Measurements from ENCODE around the gene AMIGO1. TPM values are rescaled to one million over a fixed set of nuclear protein-coding genes. Genes with fewer than 3 reads are reported as not detected.
A peak's percentile ranks its signal among the peaks of the same experiment; 100 is the strongest.

Gene AMIGO1
- total RNA-seq, 2 experiments from 2014 or later: 1.8 to 2.2 TPM

- DNase-seq: no peak
- ChIA-PET POLR2A (interaction anchor here (3.1 kb wide), 1 partner anchor 42 kb away, joined by 12 read pairs; no protein-coding TSS in a partner anchor), CTCF (interaction anchor here (0.8 to 31.5 kb wide), 17 partner anchors 0 to 380 kb away, joined by 3 to 1096 read pairs (median 5); partner anchors contain the start of genes AMIGO1, ATXN7L2, CYB561D1 and GNAI3)
- no peak overlapping the region for H3K27ac Mint-ChIP-seq
- intact Hi-C loops (cut with micrococcal nuclease): loop anchor here (5.0 kb wide), 2 partner anchors 126 to 389 kb away; partner anchors contain the start of genes AMPD2 and GNAT2
- no peaks in the 10 kb centered on the region for H3K27me3 Mint-ChIP-seq
- H3K4me3 Mint-ChIP-seq: no peak overlapping the region
- no peaks in the 10 kb centered on the region for H3K9me3 Mint-ChIP-seq
- peaks cover 20% of the 10 kb centered on the region for H3K4me1 Mint-ChIP-seq (ENCODE audit: low read depth)
- peaks cover 4% of the 10 kb centered on the region for H3K36me3 Mint-ChIP-seq
These were observed 18.6 kb downstream of the AMIGO1 start for GRCh38 chr1:109490934-109491302.

DNA sequence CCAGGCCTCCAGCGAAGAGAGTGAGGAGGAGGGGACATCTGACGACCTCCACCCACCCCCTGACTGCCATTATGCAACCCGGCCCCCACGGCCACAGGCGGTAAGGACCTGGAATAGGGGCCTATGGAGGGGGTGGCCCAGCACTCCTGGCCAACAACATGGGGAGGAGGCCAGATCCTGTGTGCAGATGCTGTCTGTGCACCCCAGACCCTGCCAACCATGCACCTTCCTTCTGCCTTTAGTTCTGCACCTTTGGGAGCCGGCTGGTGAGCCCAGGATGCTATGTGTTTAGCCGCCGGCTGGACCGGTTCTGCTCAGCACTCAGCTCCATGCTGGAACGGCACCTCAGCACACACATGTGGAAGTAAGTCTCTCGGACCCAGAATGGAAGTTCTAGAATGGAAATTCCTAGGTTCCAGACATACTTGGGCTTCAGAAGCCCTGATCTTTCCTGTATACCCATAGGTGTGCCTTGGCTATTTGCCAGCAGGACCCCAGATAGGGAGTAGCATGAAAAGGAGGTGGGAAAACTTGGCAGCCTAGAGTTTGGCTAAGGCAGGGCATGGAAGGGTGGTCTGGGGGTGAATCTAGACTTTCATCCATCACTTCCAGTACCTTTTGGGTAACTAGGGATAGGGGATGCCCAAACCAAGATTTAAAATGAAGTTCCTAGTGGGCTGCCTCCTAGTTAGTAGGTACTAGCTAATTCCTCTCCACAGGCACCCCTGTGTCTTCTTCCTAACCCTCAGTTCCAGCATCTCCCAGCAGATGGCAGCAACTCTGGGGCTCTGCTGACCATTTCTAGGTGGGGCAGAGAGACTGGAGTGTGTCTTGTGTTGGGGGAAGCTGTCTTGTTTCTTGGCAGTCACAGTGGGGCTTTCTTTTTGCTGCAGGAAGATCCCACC lies 19.2 kb downstream of the AMIGO1 start:
- H3K27me3 Mint-ChIP-seq: no peaks in the 10 kb centered on the region
- intact Hi-C loops (cut with micrococcal nuclease): loop anchor here (5.0 kb wide), 2 partner anchors 127 to 388 kb away; partner anchors contain the start of genes AMPD2 and GNAT2
- CTCF ChIA-PET: interaction anchor here (0.6 to 31.5 kb wide), 23 partner anchors 1 to 380 kb away, joined by 3 to 1096 read pairs (median 4); partner anchors contain the start of genes AMIGO1, ATXN7L2, CYB561D1 and GNAI3
- peaks cover 17% of the 10 kb centered on the region for H3K4me1 Mint-ChIP-seq (ENCODE audit: low read depth)
- peaks cover 4% of the 10 kb centered on the region for H3K36me3 Mint-ChIP-seq
- peak; percentile 76 for DNase-seq
- POLR2A ChIA-PET: interaction anchor here (3.1 kb wide), 1 partner anchor 42 kb away, joined by 12 read pairs; no protein-coding TSS in a partner anchor
- H3K9me3 Mint-ChIP-seq: no peaks in the 10 kb centered on the region
- no peak overlapping the region for H3K4me3 Mint-ChIP-seq
- no peak overlapping the region for H3K27ac Mint-ChIP-seq

DNA sequence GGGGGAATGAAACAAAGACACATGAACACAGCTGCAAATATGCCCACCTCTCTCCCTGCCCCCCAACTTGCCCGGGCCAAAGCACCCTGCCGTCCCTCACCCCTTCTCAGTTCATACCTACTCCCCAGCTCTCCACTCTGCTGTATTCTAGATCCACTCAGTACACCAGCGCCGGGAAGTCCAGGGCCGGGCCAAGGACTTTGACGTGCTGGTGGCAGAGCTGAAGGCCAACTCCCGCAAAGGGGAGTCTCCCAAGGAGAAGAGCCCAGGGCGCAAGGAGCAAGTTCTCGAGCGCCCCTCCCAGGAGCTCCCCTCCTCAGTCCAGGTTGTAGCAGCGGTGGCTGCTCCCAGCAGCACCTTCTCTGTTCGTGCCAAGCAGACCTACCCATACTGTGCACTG lies 20.8 kb downstream of the AMIGO1 start:
- POLR2A ChIA-PET: interaction anchor here (3.1 kb wide), 1 partner anchor 44 kb away, joined by 12 read pairs; no protein-coding TSS in a partner anchor
- intact Hi-C loops (cut with micrococcal nuclease): no loop called here

DNA sequence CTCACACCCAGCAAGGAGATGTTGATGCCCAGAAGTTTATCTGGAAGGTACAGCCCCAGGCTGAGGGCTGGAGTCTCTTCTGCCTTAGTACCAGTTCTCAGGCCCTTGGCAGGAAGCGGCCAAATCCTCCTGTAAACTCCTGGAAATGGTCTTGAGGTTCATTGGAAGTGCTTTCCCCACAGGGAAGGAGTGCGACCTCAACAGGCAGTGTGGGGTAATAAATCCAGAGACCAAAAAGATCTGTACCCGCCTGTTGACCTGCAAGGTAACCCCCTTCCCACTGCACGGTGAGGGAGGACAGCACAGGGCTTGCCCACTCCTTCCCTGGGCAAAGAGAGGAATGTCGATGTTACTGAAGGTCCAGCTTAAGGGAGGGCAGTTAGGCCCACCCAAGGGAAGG lies 21.3 kb downstream of the AMIGO1 start:
- CTCF ChIA-PET: interaction anchor here (2.3 to 31.5 kb wide), 3 partner anchors 14 to 57 kb away, joined by 7 to 1096 read pairs (median 437); partner anchors contain the start of genes AMIGO1, CYB561D1 and GPR61
- peaks cover 23% of the 10 kb centered on the region for H3K4me1 Mint-ChIP-seq (ENCODE audit: low read depth)
- POLR2A ChIA-PET: no interaction called here
- H3K9me3 Mint-ChIP-seq: no peaks in the 10 kb centered on the region
- H3K36me3 Mint-ChIP-seq: peaks cover 4% of the 10 kb centered on the region
- H3K4me3 Mint-ChIP-seq: no peak overlapping the region
- no peak overlapping the region for H3K27ac Mint-ChIP-seq
- intact Hi-C loops (cut with micrococcal nuclease): no loop called here
- no peaks in the 10 kb centered on the region for H3K27me3 Mint-ChIP-seq
- no peak for DNase-seq

More for the DNA sequence above, 20.8 kb downstream of the AMIGO1 start:
- H3K36me3 Mint-ChIP-seq: peaks cover 4% of the 10 kb centered on the region
- no peak overlapping the region for H3K4me3 Mint-ChIP-seq
- H3K27ac Mint-ChIP-seq: no peak overlapping the region
- CTCF ChIA-PET: interaction anchor here (2.3 to 31.5 kb wide), 3 partner anchors 13 to 57 kb away, joined by 7 to 1096 read pairs (median 437); partner anchors contain the start of genes AMIGO1, CYB561D1 and GPR61
- peaks cover 20% of the 10 kb centered on the region for H3K4me1 Mint-ChIP-seq (ENCODE audit: low read depth)
- no peaks in the 10 kb centered on the region for H3K27me3 Mint-ChIP-seq
- H3K9me3 Mint-ChIP-seq: no peaks in the 10 kb centered on the region
- DNase-seq: no peak

DNA sequence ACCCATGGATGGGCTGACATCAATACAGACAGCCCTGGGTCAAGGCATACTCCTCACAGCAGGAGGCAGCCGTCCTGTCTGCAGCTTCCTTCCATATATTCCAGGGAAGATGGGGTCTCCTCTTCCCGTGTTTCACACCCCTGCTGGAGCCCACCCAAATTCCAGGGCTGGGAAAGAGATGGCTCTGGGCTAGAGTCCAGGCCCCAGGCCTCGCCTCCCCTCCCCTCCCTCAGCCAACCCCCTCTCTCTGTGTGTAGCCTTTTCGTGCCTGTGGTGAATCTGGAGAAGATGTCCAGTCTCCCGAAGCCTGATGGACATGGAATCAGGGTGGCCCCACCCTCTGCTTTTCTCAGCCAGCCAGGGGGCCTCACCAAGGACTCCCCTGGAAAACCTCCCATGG lies 22.3 kb downstream of the AMIGO1 start:
- peaks cover 27% of the 10 kb centered on the region for H3K4me1 Mint-ChIP-seq (ENCODE audit: low read depth)
- POLR2A ChIA-PET: no interaction called here

GRCh38 chr1:109485001-109485400 lies 24.5 kb downstream of the AMIGO1 start:
- Mint-ChIP-seq H3K4me1 (ENCODE audit: low read depth) (peaks cover 28% of the 10 kb centered on the region), H3K4me3 (peak overlapping the region; percentile 90), H3K27ac (peak overlapping the region; percentile 88), H3K27me3 (no peaks in the 10 kb centered on the region), H3K36me3 (peaks cover 3% of the 10 kb centered on the region), H3K9me3 (no peaks in the 10 kb centered on the region)
- ChIA-PET POLR2A (interaction anchor here (0.6 to 4.7 kb wide), 5 partner anchors 8 to 232 kb away, joined by 3 to 18 read pairs (median 4); partner anchors contain the start of gene CYB561D1), CTCF (interaction anchor here (21.0 to 31.5 kb wide), 2 partner anchors 17 to 47 kb away, joined by 437 to 1096 read pairs; partner anchors contain the start of genes AMIGO1, CYB561D1 and GPR61)
- intact Hi-C loops (cut with micrococcal nuclease): loop anchor here (2.0 kb wide), 2 partner anchors 24 to 270 kb away; partner anchors contain the start of gene AMIGO1
- no peak for DNase-seq

More for the DNA sequence above, 22.3 kb downstream of the AMIGO1 start:
- H3K36me3 Mint-ChIP-seq: peaks cover 4% of the 10 kb centered on the region
- CTCF ChIA-PET: interaction anchor here (21.0 to 31.5 kb wide), 2 partner anchors 15 to 44 kb away, joined by 437 to 1096 read pairs; partner anchors contain the start of genes AMIGO1, CYB561D1 and GPR61
- no peak overlapping the region for H3K27ac Mint-ChIP-seq
- H3K9me3 Mint-ChIP-seq: no peaks in the 10 kb centered on the region
- no peak for DNase-seq
- no peak overlapping the region for H3K4me3 Mint-ChIP-seq
- intact Hi-C loops (cut with micrococcal nuclease): no loop called here
- no peaks in the 10 kb centered on the region for H3K27me3 Mint-ChIP-seq

- Mint-ChIP-seq H3K4me3 (peak overlapping the region; percentile 90), H3K9me3 (no peaks in the 10 kb centered on the region), H3K27ac (peak overlapping the region; percentile 88), H3K27me3 (no peaks in the 10 kb centered on the region), H3K36me3 (peaks cover 3% of the 10 kb centered on the region), H3K4me1 (ENCODE audit: low read depth) (peaks cover 28% of the 10 kb centered on the region)
- POLR2A ChIA-PET: interaction anchor here (0.6 to 4.7 kb wide), 11 partner anchors 9 to 234 kb away, joined by 3 to 36 read pairs (median 4); partner anchors contain the start of genes CYB561D1, GNAI3 and PSMA5
- DNase-seq: no peak
- intact Hi-C loops (cut with micrococcal nuclease): loop anchor here (2.0 to 5.0 kb wide), 3 partner anchors 24 to 270 kb away; partner anchors contain the start of genes AMIGO1 and PSRC1
- CTCF ChIA-PET: interaction anchor here (2.0 to 31.5 kb wide), 3 partner anchors 18 to 59 kb away, joined by 7 to 1096 read pairs (median 437); partner anchors contain the start of genes AMIGO1, CYB561D1, GPR61 and PSMA5
These were observed 25.0 kb downstream of the AMIGO1 start for GRCh38 chr1:109484519-109484975.

- Mint-ChIP-seq H3K4me3 (peak within 1 kb of the TSS; percentile 90), H3K27ac (peak within 1 kb of the TSS; percentile 88), H3K36me3 (peaks cover 1% of the 10 kb centered on the region), H3K4me1 (ENCODE audit: low read depth) (peaks cover 28% of the 10 kb centered on the region), H3K9me3 (no peaks in the 10 kb centered on the region), H3K27me3 (no peaks in the 10 kb centered on the region)
- CTCF ChIA-PET: interaction anchor here (0.6 to 31.5 kb wide), 7 partner anchors 18 to 394 kb away, joined by 3 to 1096 read pairs (median 7); partner anchors contain the start of genes AMIGO1, CYB561D1, GNAI3 and GPR61
- POLR2A ChIA-PET: interaction anchor here (0.5 to 4.7 kb wide), 17 partner anchors 9 to 234 kb away, joined by 3 to 36 read pairs (median 4); partner anchors contain the start of genes CYB561D1, GNAI3 and PSMA5
- intact Hi-C loops (cut with micrococcal nuclease): loop anchor here (1.0 to 5.0 kb wide), 6 partner anchors 10 to 501 kb away; partner anchors contain the start of genes AHCYL1, AMIGO1, CYB561D1 and PSMA5
- DNase-seq: peak; percentile 95
These were observed 25.6 kb downstream of the AMIGO1 start, which contains the start of gene ATXN7L2 for GRCh38 chr1:109483672-109484518. TSS of gene ATXN7L2 (plus strand) at chr1:109483905. CDS start at chr1:109483954, 49 bp downstream.

- Mint-ChIP-seq H3K27ac (peak overlapping the region; percentile 84), H3K4me3 (peak overlapping the region; percentile 86), H3K36me3 (peaks cover 1% of the 10 kb centered on the region), H3K4me1 (ENCODE audit: low read depth) (peaks cover 28% of the 10 kb centered on the region), H3K9me3 (no peaks in the 10 kb centered on the region), H3K27me3 (peaks cover 1% of the 10 kb centered on the region)
- ChIA-PET POLR2A (interaction anchor here (0.8 to 4.7 kb wide), 15 partner anchors 10 to 233 kb away, joined by 3 to 36 read pairs (median 3); partner anchors contain the start of genes CYB561D1, GNAI3 and PSMA5), CTCF (interaction anchor here (0.6 to 31.5 kb wide), 7 partner anchors 19 to 393 kb away, joined by 3 to 1096 read pairs (median 7); partner anchors contain the start of genes AMIGO1, CYB561D1, GNAI3 and GPR61)
- peak; percentile 59 for DNase-seq
- intact Hi-C loops (cut with micrococcal nuclease): loop anchor here (1.0 to 5.0 kb wide), 4 partner anchors 11 to 502 kb away; partner anchors contain the start of genes AHCYL1, CYB561D1, PSMA5 and PSRC1
These were observed 26.5 kb downstream of the AMIGO1 start for GRCh38 chr1:109482791-109483671.
